Stomach (tissue), 9 donors: ENCODE data around the gene FLT1. TPM values are rescaled to one million over a fixed set of nuclear protein-coding genes. Genes with fewer than 3 reads are reported as not detected.
A peak's percentile ranks its signal among the peaks of the same experiment; 100 is the strongest.

Experiments
- DNase-seq, 2 donors: peaks; one replicate each; pipeline versions ENCODE4 v3.0.0 to v3.0.0-alpha.2; 2013 to 2019
- H3K27ac ChIP-seq, 5 donors: fragments of 200-600 bp in 4 of 5; sonication (generic) in 4 of 5; one replicate each; pipeline ENCODE4 v1.5.1; 2013 to 2019; ENCODE audit warnings: mild to moderate bottlenecking in 1 of 5, moderate library complexity in 1 of 5
- H3K27me3 ChIP-seq, 3 donors: fragments of 200-600 bp; sonication (generic); one replicate each; pipeline ENCODE4 v1.5.1; 2017 to 2019; ENCODE audit warnings: mixed run types in 1 of 3
- H3K36me3 ChIP-seq, 4 donors: fragments of 200-600 bp; sonication (generic); 1 replicate in 3 of 4; 2 replicates in 1 of 4; pipeline ENCODE4 v1.5.1; 2016 to 2019
- H3K4me1 ChIP-seq, 4 donors: fragments of 200-600 bp; sonication (generic); one replicate each; pipeline ENCODE4 v1.5.1; 2016 to 2019
- H3K4me3 ChIP-seq, 4 donors: fragments of 200-600 bp; sonication (generic) in 3 of 4; one replicate each; pipeline ENCODE4 v1.5.1; 2016 to 2019; ENCODE audit warnings: mild to moderate bottlenecking in 1 of 4
- H3K9me3 ChIP-seq, 4 donors: fragments of 200-600 bp; sonication (generic); one replicate each; pipeline ENCODE4 v1.5.1; 2016 to 2019
- EP300 ChIP-seq: sonication (generic); formaldehyde crosslinking; IDR thresholded peaks from one replicate; pipeline ENCODE4 v1.6.1; 2017; ENCODE audit warnings: antibody characterized with exemption
- POLR2A ChIP-seq, 4 donors: fragments of 450-650 bp; IDR thresholded peaks; one replicate each; pipeline ENCODE4 v1.6.1; 2016; ENCODE audit warnings: antibody characterized with exemption in 4 of 4, control low read depth in 2 of 4, mild to moderate bottlenecking in 1 of 4, moderate library complexity in 1 of 4
- POLR2AphosphoS5 ChIP-seq, 3 donors: sonication (generic); formaldehyde crosslinking; IDR thresholded peaks; one replicate each; pipeline ENCODE4 v1.6.1; 2016; ENCODE audit warnings: antibody characterized with exemption in 3 of 3
- WGBS, 5 donors: extraction: QIAGEN DNeasy Blood & Tissue Kit in 3 of 5; methylation state at CpG; one replicate each; pipeline versions ENCODE4 v1.1.5 to v1.1.7; 2013 to 2018; 5-methylcytosine and 5-hydroxymethylcytosine counted together
- intact Hi-C: fragments of 100-400 bp; cut with DNase I; formaldehyde crosslinking; loops from one replicate; pipeline ENCODE4 v1.15.1; 2023; ENCODE audit warnings: low total_unique reads
- polyA plus RNA-seq, 3 donors: library from polyadenylated mRNA; stranded (reverse); fragments of 200-250 nt; gene quantifications; one replicate each; pipeline ENCODE4 v1.2.3, GENCODE V29; 2013
- total RNA-seq, 5 donors: library from RNA; depleted of rRNA; stranded (reverse); fragments of >200 nt; gene quantifications; one replicate each; pipeline versions ENCODE4 v1.1.0 to v1.2.3, GENCODE V29; 2014 to 2016
- TF ChIP-seq, protein P1 (sequence below), 7 experiments: fragments of 450-650 bp in 4 of 7; fragments of 200-600 bp in 3 of 7; sonication (generic) in 3 of 7; IDR thresholded peaks; one replicate each; pipeline ENCODE4 v1.5.1; 2016 to 2019; ENCODE audit warnings: antibody characterized with exemption in 7 of 7, control low read depth in 2 of 7, mild to moderate bottlenecking in 1 of 7
- donor health status: healthy with polysubstance abuse.
- donor health status: Bipolar disorder and iron deficiency.
- donor health status: healthy.

FLT1 gene
- total and polyA plus RNA-seq, 8 donors, result 1.00 to 41.9 (median 3.6) TPM; not detected in 1

DNA sequence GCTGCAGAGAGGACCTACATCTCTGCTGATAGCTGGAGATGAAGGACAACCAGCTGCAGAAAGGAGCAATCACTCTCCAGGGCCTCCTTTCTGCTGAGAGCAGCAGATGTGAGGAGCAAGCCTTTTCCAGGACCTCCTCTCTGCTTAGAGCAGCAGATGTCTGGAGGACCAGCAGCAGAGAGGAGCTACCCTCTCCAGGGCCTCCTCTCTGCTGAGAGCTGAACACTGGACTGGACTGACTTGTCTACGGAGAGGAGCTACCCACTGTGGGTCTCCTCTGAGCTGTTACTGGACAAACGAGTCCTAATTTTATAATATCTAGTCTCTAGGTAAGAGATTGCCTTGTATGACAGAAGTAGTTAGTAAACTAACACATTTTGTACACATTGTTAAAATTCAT lies 40.8 kb upstream of the FLT1 start:
- H3K36me3 ChIP-seq, result no peaks in the 10 kb centered on the region
- intact Hi-C loops, result no loop called here
- TF ChIP-seq EP300, result no peak
- TF ChIP-seq, protein P1, sequence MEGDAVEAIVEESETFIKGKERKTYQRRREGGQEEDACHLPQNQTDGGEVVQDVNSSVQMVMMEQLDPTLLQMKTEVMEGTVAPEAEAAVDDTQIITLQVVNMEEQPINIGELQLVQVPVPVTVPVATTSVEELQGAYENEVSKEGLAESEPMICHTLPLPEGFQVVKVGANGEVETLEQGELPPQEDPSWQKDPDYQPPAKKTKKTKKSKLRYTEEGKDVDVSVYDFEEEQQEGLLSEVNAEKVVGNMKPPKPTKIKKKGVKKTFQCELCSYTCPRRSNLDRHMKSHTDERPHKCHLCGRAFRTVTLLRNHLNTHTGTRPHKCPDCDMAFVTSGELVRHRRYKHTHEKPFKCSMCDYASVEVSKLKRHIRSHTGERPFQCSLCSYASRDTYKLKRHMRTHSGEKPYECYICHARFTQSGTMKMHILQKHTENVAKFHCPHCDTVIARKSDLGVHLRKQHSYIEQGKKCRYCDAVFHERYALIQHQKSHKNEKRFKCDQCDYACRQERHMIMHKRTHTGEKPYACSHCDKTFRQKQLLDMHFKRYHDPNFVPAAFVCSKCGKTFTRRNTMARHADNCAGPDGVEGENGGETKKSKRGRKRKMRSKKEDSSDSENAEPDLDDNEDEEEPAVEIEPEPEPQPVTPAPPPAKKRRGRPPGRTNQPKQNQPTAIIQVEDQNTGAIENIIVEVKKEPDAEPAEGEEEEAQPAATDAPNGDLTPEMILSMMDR (IDR thresholded peaks at IDR 0.05), result no peak
- WGBS, 5 donors, result 80 to 88% (median 83%) methylated on average over 2 of the region's 2 CpGs
- H3K4me1 ChIP-seq, result peaks cover 5 to 23% (median 18%) of the 10 kb centered on the region in 4 donors
- no peaks in the 10 kb centered on the region for H3K9me3 ChIP-seq
- DNase-seq, result no peak
- H3K4me3 ChIP-seq, result no peak overlapping the region
- H3K27me3 ChIP-seq, result peaks cover 7 to 51% (median 38%) of the 10 kb centered on the region in 3 donors
- no peak overlapping the region for H3K27ac ChIP-seq

DNA sequence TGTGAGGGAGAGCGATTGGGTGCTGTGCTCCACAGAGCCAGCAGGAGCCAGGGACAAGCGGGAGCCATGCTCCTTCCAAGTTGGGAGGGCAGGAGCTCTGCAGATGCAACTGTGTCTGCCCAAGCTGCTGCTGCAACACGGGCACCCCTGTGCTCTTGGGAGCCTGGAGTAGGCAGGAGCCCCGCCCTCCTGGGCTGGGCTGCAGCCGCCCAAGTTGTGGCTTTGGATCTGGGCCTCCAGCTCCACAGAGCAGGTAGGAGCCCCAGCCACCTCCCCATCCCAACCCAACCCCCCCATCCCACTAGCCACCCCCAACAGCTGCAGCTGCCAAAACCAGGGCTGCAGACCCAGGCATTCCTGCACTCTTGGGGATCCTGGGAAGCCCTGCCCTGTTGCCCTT lies 39.9 kb upstream of the FLT1 start:
- H3K4me1 ChIP-seq, result peaks cover 5 to 25% (median 18%) of the 10 kb centered on the region in 4 donors
- no peak overlapping the region for H3K27ac ChIP-seq
- H3K36me3 ChIP-seq, result no peaks in the 10 kb centered on the region
- peaks cover 7 to 60% (median 48%) of the 10 kb centered on the region in 3 donors for H3K27me3 ChIP-seq
- TF ChIP-seq POLR2AphosphoS5 (IDR thresholded peaks at IDR 0.05), result no peak
- no peak for TF ChIP-seq EP300
- TF ChIP-seq POLR2A (IDR thresholded peaks at IDR 0.05), result no peak
- TF ChIP-seq, protein P1 (IDR thresholded peaks at IDR 0.05), result no peak
- no peak for DNase-seq
- 78 to 100% (median 86%) methylated on average over 2 to 5 of the region's 5 CpGs for WGBS, 5 donors
- H3K9me3 ChIP-seq, result no peaks in the 10 kb centered on the region
- intact Hi-C loops, result no loop called here
- no peak overlapping the region for H3K4me3 ChIP-seq

DNA sequence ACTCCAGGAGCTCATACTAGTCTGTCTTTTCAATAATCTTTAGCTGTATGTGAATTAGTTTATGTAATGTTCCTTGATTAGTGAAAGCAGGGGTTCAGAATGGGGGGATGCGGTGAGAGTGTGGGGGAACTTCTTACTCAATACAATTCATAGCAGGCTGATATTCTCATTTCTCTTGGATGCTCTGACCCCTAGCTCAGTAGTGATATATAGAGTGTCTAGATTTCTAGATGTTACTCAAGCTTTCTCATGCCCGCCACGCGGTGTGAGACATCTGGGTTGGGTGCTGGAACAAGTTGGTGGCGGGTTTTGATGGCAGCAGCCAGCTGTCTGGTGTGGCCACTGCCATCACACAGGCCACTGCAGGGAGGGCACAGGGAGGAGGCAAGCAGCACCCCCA lies 39.3 kb upstream of the FLT1 start:
- H3K4me3 ChIP-seq, result no peak overlapping the region
- H3K9me3 ChIP-seq, result no peaks in the 10 kb centered on the region
- peaks cover 7 to 66% (median 52%) of the 10 kb centered on the region in 3 donors for H3K27me3 ChIP-seq
- intact Hi-C loops, result no loop called here
- H3K27ac ChIP-seq, result no peak overlapping the region
- no peak for DNase-seq
- no peaks in the 10 kb centered on the region for H3K36me3 ChIP-seq
- peaks cover 5 to 25% (median 18%) of the 10 kb centered on the region in 4 donors for H3K4me1 ChIP-seq
- 58 to 70% (median 67%) methylated on average over 5 of the region's 5 CpGs for WGBS, 5 donors
- TF ChIP-seq POLR2AphosphoS5 (IDR thresholded peaks at IDR 0.05), result no peak
- TF ChIP-seq POLR2A (IDR thresholded peaks at IDR 0.05), result no peak
- no peak for TF ChIP-seq EP300
- TF ChIP-seq, protein P1 (IDR thresholded peaks at IDR 0.05), result no peak

DNA sequence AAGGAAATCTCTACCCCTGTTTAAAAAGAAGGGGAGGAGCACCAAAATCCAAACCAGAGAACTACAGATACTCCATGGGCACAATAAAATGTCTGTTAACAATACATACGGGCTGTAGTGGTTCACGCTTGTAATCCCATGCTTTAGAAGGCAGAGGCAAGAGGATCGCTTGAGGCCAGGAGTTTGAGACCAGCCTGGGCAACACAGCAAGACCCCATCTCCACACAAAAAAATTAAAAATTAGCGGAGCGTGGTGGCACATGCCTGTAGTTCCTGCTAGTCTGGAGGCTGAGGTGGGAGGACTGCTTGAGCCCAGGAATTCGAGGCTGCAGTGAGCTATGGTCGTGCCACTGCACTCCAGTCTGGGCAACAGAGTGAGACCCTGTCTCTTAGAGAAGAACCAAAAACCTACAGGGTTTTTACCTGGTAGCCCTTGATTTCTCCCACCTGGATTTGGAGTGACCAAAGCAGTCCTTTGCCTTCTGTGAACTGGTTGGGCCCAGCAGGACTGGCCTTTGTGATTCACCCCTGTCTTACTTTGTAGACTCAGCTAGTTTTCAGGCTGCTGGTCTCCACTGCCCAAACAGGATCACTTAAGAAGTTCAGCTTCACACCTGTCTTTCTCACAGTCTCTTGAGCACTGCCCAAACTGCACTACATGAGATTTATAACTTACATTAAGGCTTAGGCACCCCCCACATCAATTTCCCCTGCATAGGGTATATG lies 38.7 kb upstream of the FLT1 start:
- no peaks in the 10 kb centered on the region for H3K36me3 ChIP-seq
- no peaks in the 10 kb centered on the region for H3K9me3 ChIP-seq
- no peak for DNase-seq
- no peak overlapping the region for H3K4me3 ChIP-seq
- WGBS, 5 donors, result 80 to 88% (median 85%) methylated on average over 7 of the region's 7 CpGs
- TF ChIP-seq POLR2A (IDR thresholded peaks at IDR 0.05) (no peak), POLR2AphosphoS5 (IDR thresholded peaks at IDR 0.05) (no peak), EP300 (no peak)
- TF ChIP-seq, protein P1 (IDR thresholded peaks at IDR 0.05), result no peak
- H3K4me1 ChIP-seq, result peaks cover 5 to 25% (median 18%) of the 10 kb centered on the region in 4 donors
- H3K27me3 ChIP-seq, result peaks cover 7 to 72% (median 53%) of the 10 kb centered on the region in 3 donors
- intact Hi-C loops, result no loop called here
- peak overlapping the region in 2 of 5 donors; percentile 18 to 27 for H3K27ac ChIP-seq
